ENCODE results near the gene SEPTIN5.
"Not testable (repeated sequence)": the region's sequence is repeated elsewhere in the genome, so short reads cannot be mapped to it uniquely, and the experiment has no call there.

SEPTIN5 gene

GRCh38 chr22:19714312-19715187, at the start of gene SEPTIN5:
Gene SEPTIN5 (plus strand): TSS chr22:19714503. CDS start chr22:19714589, 86 bp downstream.
- peak within 1 kb of the TSS; percentile 27 for H3K4me3 ChIP-seq (ENCODE audit: low read depth, low read length)

GRCh38 chr22:19664951-19665783, 49.1 kb upstream of the SEPTIN5 start:
- H3K4me3 ChIP-seq (ENCODE audit: low read depth, low read length) = no peak overlapping the region

DNA sequence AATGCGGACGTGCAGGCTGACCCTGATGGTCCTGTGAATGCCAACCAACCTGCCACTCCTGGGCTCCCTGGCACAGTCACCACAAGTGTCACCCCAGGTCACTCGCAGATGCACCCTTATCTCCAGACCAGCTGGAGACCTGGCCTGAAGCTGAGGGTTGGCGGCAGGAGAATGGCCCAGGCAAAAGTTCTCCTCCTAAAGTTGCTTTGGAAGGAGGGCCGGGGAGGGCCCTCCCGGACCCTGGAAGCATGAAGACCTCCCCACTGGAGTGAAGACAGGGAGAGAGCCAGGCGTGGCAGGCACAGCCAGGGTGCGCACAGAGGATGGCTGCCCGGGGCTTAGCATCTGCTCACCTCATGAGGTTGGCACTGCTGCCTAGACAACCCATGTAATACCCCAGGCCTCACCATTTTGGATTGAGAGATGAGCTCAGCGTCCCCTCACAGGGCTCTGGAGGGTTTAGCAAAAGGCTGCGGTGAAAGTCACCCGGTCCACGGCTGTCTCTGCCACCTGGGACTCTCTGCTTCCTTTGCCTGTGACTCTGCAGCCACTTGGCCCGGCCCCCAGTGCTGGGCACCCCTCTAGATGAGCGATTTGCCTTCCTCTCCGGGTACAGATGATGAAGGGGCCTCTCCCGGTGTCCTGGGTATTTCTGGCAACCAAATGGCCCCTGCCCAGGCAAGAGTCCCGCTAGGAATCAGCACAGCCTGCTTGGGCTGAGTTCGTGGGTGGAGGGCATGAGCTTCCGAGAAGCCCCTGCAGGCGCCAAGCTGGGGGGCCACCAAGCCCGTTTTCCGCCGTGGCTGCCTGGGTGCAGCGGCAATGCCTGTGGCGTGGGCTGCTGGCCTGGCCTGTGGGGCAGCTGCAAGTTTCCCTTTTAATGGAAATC, 48.3 kb upstream of the SEPTIN5 start:
- H3K4me3 ChIP-seq (ENCODE audit: low read depth, low read length) = no peak overlapping the region

- no peak overlapping the region for H3K4me3 ChIP-seq (ENCODE audit: low read depth, low read length)
Observed at GRCh38 chr22:19666673-19667593, 47.4 kb upstream of the SEPTIN5 start.

- no peak overlapping the region for H3K4me3 ChIP-seq (ENCODE audit: low read depth, low read length)
Observed at GRCh38 chr22:19667872-19668740, 46.2 kb upstream of the SEPTIN5 start.

GRCh38 chr22:19668748-19669147, 45.6 kb upstream of the SEPTIN5 start:
- H3K4me3 ChIP-seq (ENCODE audit: low read depth, low read length) = no peak overlapping the region

- no peak overlapping the region for H3K4me3 ChIP-seq (ENCODE audit: low read depth, low read length)
Observed at GRCh38 chr22:19669570-19669969, 44.7 kb upstream of the SEPTIN5 start.

DNA sequence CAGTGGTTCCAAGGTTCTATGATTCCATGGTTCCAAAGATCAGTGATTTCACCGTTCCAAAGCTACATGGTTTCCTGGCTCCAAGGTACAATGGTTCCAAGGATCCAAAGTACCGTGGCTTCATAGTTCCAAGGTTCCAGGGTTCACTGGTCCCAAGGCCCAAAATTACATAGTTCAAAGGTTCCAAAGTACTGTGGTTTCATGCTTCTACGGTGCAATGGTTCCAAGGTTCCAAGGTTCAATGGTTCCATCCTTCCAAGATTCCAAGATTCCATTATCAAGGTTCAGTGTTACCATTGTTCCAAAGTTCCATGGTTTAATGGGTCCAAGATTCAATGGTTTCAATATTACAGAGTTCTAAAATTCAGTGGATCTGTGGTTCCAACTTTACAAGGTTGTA, 43.0 kb upstream of the SEPTIN5 start:
- no peak overlapping the region for H3K4me3 ChIP-seq (ENCODE audit: low read depth, low read length)

- H3K4me3 ChIP-seq (ENCODE audit: low read depth, low read length) = no peak overlapping the region
Observed at GRCh38 chr22:19672054-19672776, 42.1 kb upstream of the SEPTIN5 start.

DNA sequence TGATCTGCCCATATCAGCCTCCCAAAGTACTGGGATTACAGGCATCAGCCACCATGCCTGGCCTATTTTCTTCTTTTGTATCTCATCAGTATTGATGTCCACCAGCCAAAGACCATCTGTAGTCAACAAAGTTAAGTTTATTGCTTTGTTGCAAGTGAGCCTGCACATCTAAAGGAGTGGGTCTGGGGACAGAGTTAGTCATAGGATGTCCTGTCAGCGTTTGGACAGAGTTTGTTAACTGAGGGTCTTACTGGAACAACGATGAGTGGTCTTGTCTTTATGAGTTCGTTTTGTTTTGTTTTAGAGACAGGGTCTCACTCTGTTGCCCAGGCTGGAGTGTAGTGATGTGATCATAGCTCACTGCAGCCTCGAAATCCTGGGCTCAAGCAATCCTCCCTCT, 40.6 kb upstream of the SEPTIN5 start:
- H3K4me3 ChIP-seq (ENCODE audit: low read depth, low read length) = no peak overlapping the region

DNA sequence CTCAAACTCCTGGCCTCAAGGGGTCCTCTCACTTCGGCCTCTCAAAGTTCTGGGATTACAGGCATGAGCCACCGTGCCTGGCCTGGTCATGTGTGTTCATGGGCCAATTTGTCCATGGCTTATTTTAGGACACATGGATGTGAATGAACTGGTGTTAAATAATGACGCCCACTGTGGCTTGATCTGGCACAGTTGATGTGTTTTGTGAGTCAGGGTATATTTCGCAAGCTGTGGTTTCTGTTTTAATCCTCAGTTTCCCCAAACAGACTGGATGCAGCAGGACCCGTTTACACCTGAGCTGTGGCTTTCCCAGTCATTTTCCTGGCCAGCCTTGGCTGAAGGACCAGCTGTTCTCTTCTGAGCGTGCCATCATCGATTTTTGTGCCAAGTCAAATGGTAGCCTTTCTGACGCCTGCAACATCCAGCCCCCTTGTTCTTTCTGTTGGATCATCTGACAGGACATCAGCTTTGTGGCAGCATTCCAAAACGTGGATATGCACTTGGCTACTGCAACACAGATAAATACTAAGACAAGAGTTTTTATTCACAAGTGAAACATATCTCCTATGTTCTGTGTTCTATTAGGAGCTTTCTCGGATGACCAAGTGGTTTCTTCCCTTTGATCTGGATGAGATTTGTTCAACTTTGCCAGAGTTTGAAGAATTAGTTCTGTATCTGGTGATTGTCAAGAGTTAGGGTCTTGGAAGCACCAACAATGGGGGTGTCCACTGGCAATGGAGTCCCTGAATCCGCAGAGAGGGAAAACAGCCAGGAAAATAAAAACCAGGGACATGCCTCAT, 40.0 kb upstream of the SEPTIN5 start:
- no peak overlapping the region for H3K4me3 ChIP-seq (ENCODE audit: low read depth, low read length)

GRCh38 chr22:19674929-19675253, 39.4 kb upstream of the SEPTIN5 start:
- H3K4me3 ChIP-seq (ENCODE audit: low read depth, low read length) = no peak overlapping the region

DNA sequence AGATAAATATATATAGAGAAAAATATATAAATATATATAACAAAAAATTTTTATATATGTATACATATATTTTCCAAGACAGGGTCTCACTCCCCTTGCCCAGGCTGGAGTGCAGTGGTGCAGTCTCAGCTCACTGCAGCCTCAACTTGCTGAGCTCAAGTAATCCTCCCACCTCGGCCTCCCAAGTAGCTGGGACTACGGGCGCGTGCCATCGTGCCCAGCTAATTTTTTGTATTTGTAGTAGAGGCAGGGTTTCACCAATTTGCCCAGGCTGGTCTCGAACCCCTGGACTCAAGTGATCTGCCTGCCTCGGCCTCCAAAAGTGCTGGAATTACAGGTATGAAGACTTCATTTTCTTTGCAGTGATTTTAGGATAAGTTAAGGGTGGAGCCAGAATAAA, 38.9 kb upstream of the SEPTIN5 start:
- no peak overlapping the region for H3K4me3 ChIP-seq (ENCODE audit: low read depth, low read length)

DNA sequence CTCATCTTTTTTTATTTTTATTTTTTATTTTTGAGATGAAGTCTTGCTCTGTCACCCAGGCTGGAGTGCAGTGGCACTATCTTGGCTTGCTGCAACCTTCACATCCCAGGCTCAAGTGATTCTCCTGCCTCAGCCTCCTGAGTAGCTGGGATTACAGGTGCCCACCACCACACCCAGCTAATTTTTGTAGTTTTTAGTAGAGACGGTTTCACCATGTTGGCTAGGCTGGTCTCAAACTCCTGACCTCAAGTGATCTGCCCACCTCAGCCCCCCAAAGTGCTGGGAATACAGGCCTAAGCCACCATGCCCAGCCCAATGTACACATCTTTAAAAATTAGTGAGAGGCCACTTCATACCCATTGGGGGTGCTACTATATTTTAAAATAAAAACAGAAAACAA, 37.9 kb upstream of the SEPTIN5 start:
- not testable (repeated sequence) for H3K4me3 ChIP-seq (ENCODE audit: low read depth, low read length)

GRCh38 chr22:19678949-19679521, 35.3 kb upstream of the SEPTIN5 start:
- H3K4me3 ChIP-seq (ENCODE audit: low read depth, low read length) = no peak overlapping the region

- no peak overlapping the region for H3K4me3 ChIP-seq (ENCODE audit: low read depth, low read length)
Observed at GRCh38 chr22:19679522-19680101, 34.7 kb upstream of the SEPTIN5 start.

All from iPS-11a (cell line).